Left ventricle myocardium superior (tissue), 1 donor: ENCODE results near the gene APOC4. TPM values are rescaled to one million over a fixed set of nuclear protein-coding genes. Genes with fewer than 3 reads are reported as not detected.
A peak's percentile ranks its signal among the peaks of the same experiment; 100 is the strongest.
"Not testable (repeated sequence)": the region's sequence is repeated elsewhere in the genome, so short reads cannot be mapped to it uniquely, and the experiment has no call there.

Experiments
- ATAC-seq: fragments of 200-7000 bp; cut with Tn5 transposase; one replicate; pipeline ENCODE4 v1.9.1; 2020; ENCODE audit warnings: mild to moderate bottlenecking, moderate library complexity
- DNase-seq: peaks from one replicate; pipeline ENCODE4 v3.0.0-alpha.2; 2020
- intact Hi-C: fragments of 100-400 bp; cut with micrococcal nuclease; formaldehyde crosslinking; loops from one replicate; pipeline ENCODE4 v1.11.0; 2022
- total RNA-seq: library from RNA; stranded (reverse); fragmentation: NEBNext Ultra II Directional; extraction: Animal tissue kit (Norgen Biotek cat#: 25700); gene quantifications from one replicate; pipeline ENCODE4 v1.2.1, GENCODE V29; 2021
- donor health status: DM: no; HTN: yes; CAD: no; lungs with severe emphysema.

The APOC4 gene
- total RNA-seq, 1 donor from 2014 or later: not detected

DNA sequence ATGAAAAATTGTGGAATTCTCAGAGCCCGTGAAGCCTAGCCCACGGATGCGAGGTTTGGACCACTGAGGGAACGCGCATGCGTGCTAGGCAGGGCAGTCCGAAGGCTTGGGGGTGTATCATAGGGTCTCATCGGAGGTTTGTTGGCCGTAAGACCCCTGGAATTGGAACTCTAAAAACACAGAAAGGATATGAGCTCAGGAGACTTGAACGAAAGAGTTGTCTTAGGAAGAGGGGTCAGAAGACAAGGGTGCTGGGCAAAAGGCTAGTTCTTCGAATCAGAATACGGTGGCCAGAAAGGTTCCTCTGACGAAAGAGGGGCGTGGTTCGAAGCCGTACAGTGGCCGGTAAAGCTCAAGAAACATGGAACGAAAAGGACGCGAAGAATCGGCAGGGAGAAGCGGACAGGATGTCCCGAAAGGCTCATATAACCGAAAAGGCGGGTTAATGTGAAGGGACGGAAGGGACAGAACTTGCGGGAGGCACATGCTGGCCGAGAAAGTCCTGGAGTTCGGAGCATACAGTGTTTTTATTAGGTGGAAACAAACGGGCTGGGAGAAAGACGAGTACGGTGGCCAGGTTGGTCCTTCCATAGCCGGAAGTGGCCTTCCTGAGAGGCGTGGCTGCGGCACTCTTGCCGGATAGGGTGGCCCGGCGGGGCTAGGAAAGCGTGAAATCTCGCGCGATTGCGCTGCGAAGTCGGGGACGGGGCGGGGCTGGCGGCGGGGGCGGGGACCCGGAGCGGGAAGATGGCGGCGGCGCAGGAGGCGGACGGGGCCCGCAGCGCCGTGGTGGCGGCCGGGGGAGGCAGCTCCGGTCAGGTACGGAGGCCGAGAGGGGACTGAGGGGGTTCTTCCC, 12.8 kb downstream of the APOC4 start, which contains the start of gene CLPTM1:
Gene CLPTM1, plus strand, starts transcription at position 732 of the 856 bp plus-strand sequence. Its CDS starts 16 bp downstream, at position 748.
- peak; percentile 96 for ATAC-seq
- intact Hi-C loops: loop anchor here (5.0 kb wide), 1 partner anchor 53 kb away; no protein-coding TSS in a partner anchor

GRCh38 chr19:44955505-44956439, 13.7 kb downstream of the APOC4 start:
- no peak for DNase-seq
- peak; percentile 0 for ATAC-seq
- intact Hi-C loops: no loop called here

More for the DNA sequence above, 12.8 kb downstream of the APOC4 start, which contains the start of gene CLPTM1:
- DNase-seq: peak; percentile 98

- ATAC-seq (no peak), DNase-seq (no peak)
- intact Hi-C loops: no loop called here
These were observed 15.5 kb downstream of the APOC4 start for GRCh38 chr19:44957526-44957925.

- intact Hi-C loops: no loop called here
- no peak for DNase-seq
- ATAC-seq: no peak
These were observed 16.1 kb downstream of the APOC4 start for GRCh38 chr19:44958090-44958489.

DNA sequence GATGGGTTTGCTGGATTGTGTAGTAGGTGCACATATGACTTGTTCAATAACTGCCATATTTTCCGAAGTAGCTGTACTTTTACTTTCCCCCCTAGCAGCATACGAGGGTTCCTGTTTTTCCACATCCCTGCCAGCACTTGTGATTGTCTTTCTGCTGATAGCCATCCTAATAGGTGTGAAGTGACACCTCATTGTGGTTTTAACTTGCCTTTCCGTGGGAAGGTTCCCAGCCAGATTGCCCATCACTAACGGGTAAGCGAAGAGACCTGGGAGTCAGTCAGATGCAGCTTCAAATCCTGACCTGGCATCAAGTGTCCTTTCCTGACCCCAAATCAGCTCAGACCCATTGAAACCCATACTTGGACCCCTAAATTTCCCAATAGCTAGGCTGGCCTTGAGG, 17.7 kb downstream of the APOC4 start:
- intact Hi-C loops: no loop called here
- DNase-seq: no peak
- no peak for ATAC-seq

- ATAC-seq: peak; percentile 38
- DNase-seq: no peak
- intact Hi-C loops: no loop called here
These were observed 19.1 kb downstream of the APOC4 start for GRCh38 chr19:44960906-44961728.

GRCh38 chr19:44961821-44962220, 19.8 kb downstream of the APOC4 start:
- intact Hi-C loops: no loop called here
- DNase-seq (no peak), ATAC-seq (no peak)

DNA sequence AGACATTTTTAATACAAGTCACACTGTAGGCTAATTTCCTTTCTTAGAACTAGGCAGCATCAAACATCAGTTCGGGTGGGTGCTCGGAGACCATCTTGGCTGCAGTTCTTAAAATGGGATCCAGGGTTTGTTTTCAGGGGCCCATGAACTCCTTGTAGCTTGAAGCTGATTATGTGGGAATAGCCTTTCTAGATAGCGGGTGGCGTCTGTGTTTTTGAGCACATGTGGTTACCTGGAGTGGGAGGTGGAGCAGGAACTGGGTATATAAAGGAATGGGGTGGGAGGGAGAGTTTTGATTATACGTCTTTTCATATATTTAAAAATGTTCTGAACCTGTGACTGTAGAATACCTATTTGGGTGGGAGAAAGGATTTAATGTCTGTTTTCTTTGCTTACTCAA, 26.1 kb downstream of the APOC4 start:
- intact Hi-C loops: no loop called here
- ATAC-seq (no peak), DNase-seq (no peak)

GRCh38 chr19:44968670-44969069, 26.6 kb downstream of the APOC4 start:
- ATAC-seq (no peak), DNase-seq (no peak)
- intact Hi-C loops: no loop called here

DNA sequence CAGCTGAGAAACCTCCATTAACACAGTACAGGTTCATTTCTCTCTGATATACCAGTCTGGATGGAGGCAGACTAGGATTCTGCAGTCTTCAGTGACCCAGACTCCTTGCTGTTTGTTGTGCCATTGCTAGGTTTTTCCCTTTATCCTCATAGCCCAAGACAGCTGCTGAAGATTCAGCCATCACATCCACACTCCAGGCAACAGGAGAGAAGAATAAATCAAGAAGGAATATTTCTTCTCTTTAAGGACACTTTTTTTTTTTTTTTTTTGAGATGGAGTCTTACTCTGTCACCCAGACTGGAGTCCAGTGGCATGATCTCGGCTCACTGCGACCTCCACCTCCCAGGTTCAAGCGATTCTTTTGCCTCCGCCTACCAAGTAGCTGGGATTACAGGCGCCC, 27.4 kb downstream of the APOC4 start:
- no peak for ATAC-seq

DNA sequence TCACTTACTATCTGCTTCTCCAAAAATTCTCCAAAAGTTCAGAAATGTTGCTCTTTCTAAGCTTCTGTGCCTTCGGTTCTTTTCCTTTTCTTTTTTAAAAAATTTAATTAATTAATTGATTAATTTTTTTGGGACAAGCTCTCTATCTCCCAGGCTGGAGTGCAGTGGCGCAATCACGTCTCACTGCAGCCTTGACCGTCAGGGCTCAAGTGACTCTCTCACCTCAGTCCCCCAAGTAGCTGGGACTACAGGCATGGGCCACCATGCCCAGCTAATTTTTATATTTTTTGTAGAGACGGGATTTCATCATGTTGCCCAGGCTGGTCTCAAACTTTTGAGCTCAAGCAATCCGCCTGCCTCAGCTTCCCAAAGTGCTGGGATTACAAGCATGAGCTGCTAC, 29.4 kb downstream of the APOC4 start:
- DNase-seq, intact Hi-C loops, ATAC-seq: not testable (repeated sequence)

More for the DNA sequence above, 27.4 kb downstream of the APOC4 start:
- no peak for DNase-seq
- intact Hi-C loops: no loop called here

DNA sequence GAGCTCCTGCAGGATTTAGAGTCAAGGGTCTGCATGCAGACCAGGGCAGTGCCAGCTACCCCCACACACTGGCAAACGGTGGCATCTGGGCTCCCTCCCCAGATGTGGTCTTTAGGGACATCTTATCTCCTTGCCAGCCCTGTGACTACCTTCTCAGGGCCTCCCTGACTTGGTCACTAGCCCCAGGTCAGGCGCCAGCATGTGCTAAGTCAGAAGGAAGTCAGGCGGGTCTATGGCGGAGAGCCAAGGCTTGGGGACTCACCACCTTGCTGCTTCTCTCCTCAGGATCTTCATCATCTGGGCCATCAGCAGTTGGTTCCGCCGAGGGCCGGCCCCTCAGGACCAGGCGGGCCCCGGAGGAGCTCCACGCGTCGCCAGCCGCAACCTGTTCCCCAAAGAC, 30.8 kb downstream of the APOC4 start:
- DNase-seq (no peak), ATAC-seq (no peak)
- intact Hi-C loops: no loop called here

DNA sequence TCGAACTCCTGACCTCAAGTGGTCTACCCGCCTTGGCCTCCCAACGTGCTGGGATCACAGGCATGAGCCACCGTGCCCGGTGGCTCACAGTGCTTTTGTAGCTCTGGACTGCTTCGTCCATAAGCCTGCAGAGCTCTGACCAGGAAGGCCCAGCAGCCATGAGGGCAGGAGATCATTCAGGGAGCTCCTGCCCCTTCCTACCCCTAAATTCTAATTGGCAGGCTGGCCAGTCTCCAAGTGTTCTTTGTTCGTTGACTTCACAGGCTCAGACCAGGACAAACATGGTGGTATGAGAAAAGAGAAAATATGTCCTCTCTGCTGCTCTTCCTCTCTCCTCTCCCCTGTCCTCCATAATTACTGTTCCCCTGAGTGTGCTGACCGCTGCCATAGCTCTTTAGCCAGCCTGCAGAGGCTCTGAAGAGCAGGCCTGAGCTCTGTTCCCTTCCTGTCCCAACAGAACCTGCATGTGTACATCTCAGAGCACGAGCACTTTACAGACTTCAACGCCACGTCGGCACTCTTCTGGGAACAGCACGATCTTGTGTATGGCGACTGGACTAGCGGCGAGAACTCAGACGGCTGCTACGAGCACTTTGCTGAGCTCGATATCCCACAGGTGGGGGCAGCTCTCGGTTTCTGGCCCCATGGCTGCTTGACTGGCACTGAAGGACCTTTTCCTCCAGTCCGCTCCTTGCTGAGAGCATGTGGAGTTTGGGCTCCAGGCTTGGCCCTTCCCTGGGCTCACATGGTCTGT, 32.1 kb downstream of the APOC4 start:
- intact Hi-C loops: no loop called here
- ATAC-seq: no peak
- no peak for DNase-seq

GRCh38 chr19:44974857-44975256, 32.8 kb downstream of the APOC4 start:
- ATAC-seq (no peak), DNase-seq (no peak)
- intact Hi-C loops: no loop called here

DNA sequence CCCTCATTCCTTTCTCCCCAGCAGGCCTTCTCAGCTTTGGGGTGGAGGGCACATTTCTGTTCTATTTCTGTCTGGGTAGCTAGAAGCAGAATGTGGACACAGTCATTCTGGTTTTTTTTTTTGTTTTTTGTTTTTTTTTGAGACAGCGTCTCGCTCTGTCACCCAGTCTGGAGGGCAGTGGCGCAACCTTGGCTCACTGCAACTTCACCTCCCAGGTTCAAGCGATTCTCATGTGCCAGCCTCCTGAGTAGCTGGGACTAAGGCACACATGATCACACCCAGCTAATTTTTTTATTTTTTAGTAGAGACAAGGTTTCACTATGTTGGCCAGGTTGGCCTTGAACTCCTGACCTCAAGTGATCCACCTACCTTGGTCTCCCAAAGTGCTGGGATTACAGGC, 33.4 kb downstream of the APOC4 start:
- intact Hi-C loops: no loop called here
- DNase-seq (no peak), ATAC-seq (no peak)

GRCh38 chr19:44984005-44984404, 42.0 kb downstream of the APOC4 start:
- ATAC-seq (no peak), DNase-seq (no peak)
- intact Hi-C loops: no loop called here

GRCh38 chr19:44985445-44985844, 43.4 kb downstream of the APOC4 start:
- DNase-seq (no peak), ATAC-seq (no peak)
- intact Hi-C loops: no loop called here

DNA sequence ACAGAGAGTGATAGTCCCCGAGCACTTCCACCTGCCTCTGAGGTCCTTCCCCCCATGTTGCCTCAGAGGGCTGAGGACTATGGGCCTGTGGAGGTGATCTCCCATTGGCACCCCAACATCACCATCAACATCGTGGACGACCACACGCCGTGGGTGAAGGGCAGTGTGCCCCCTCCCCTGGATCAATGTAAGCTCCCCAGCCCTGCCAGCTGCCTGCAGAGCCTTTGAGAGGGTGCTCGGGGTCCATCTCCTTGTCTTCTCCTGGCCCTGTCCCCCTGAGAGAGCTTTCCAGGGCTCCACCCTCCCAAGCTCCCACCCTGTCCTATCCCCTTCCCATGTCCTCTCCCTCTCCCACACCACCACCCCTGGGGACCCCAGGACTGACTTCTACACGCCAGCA, 44.4 kb downstream of the APOC4 start:
- ATAC-seq (no peak), DNase-seq (no peak)
- intact Hi-C loops: no loop called here
